ELR (cell line): Measurements from ENCODE around the gene CHRNA4.
"Not testable (repeated sequence)": the region's sequence is repeated elsewhere in the genome, so short reads cannot be mapped to it uniquely, and the experiment has no call there.

Source experiments
- DNase-seq: peaks from one replicate; pipeline ENCODE4 v3.0.0-alpha.2; 2015; ENCODE audit warnings: low read depth

CHRNA4 gene

GRCh38 chr20:63348828-63349515, 12.2 kb downstream of the CHRNA4 start:
- DNase-seq: no peak

- no peak for DNase-seq
Observed at GRCh38 chr20:63347950-63348827, 13.0 kb downstream of the CHRNA4 start.

GRCh38 chr20:63347081-63347741, 13.9 kb downstream of the CHRNA4 start:
- no peak for DNase-seq

- DNase-seq: no peak
Observed at GRCh38 chr20:63346131-63347080, 14.7 kb downstream of the CHRNA4 start.

GRCh38 chr20:63345328-63346100, 15.6 kb downstream of the CHRNA4 start:
- no peak for DNase-seq

- no peak for DNase-seq
Observed at GRCh38 chr20:63344616-63345327, 16.4 kb downstream of the CHRNA4 start.

- no peak for DNase-seq
Observed at GRCh38 chr20:63343460-63344445, 17.4 kb downstream of the CHRNA4 start.

GRCh38 chr20:63342561-63343459, 18.3 kb downstream of the CHRNA4 start:
- no peak for DNase-seq

GRCh38 chr20:63340158-63340688, 20.9 kb downstream of the CHRNA4 start:
- not testable (repeated sequence) for DNase-seq

- DNase-seq: not testable (repeated sequence)
Observed at GRCh38 chr20:63339154-63340094, 21.7 kb downstream of the CHRNA4 start.

GRCh38 chr20:63337786-63338420, 23.2 kb downstream of the CHRNA4 start:
- DNase-seq: no peak

GRCh38 chr20:63336232-63336752, 24.9 kb downstream of the CHRNA4 start:
- DNase-seq: no peak

- DNase-seq: no peak
Observed at GRCh38 chr20:63335711-63336110, 25.4 kb downstream of the CHRNA4 start.

GRCh38 chr20:63335060-63335459, 26.1 kb downstream of the CHRNA4 start:
- DNase-seq: not testable (repeated sequence)

- DNase-seq: no peak
Observed at GRCh38 chr20:63334356-63334755, 26.8 kb downstream of the CHRNA4 start.
